Lung (tissue), 12 donors: ENCODE measurements around the gene IL4R. TPM values are rescaled to one million over a fixed set of nuclear protein-coding genes. Genes with fewer than 3 reads are reported as not detected.

ENCODE experiments used
- ATAC-seq: fragments of 200-7000 bp; cut with Tn5 transposase; one replicate; pipeline ENCODE4 v1.9.1; 2020; ENCODE audit warnings: moderate number of reproducible peaks; ENCODE audit not compliant: insufficient read depth, low FRiP score
- DNase-seq, 3 donors: peaks; one replicate each; pipeline ENCODE4 v3.0.0-alpha.2; 2013 to 2017
- H3K27ac ChIP-seq, 2 donors: one replicate each; pipeline ENCODE4 v1.5.1; 2013; ENCODE audit warnings: mild to moderate bottlenecking in 2 of 2, moderate library complexity in 2 of 2, control low read depth in 1 of 2, inconsistent platforms in 1 of 2, low read depth in 1 of 2, low read length in 1 of 2
- H3K27me3 ChIP-seq, 3 donors: one replicate each; pipeline ENCODE4 v1.5.1; 2013; ENCODE audit warnings: low read length in 2 of 3; ENCODE audit not compliant: control insufficient read depth in 3 of 3, insufficient read depth in 3 of 3
- H3K36me3 ChIP-seq, 4 donors: one replicate each; pipeline ENCODE4 v1.5.1; 2013; ENCODE audit warnings: low read length in 4 of 4, mild to moderate bottlenecking in 1 of 4, moderate library complexity in 1 of 4; ENCODE audit not compliant: control insufficient read depth in 4 of 4, insufficient read depth in 4 of 4
- H3K4me1 ChIP-seq, 5 donors: one replicate each; pipeline ENCODE4 v1.5.1; 2013; ENCODE audit warnings: low read length in 5 of 5, mild to moderate bottlenecking in 2 of 5, moderate library complexity in 1 of 5; ENCODE audit not compliant: control insufficient read depth in 5 of 5, insufficient read depth in 5 of 5
- H3K4me3 ChIP-seq: one replicate; pipeline ENCODE4 v1.5.1; 2013; ENCODE audit warnings: mild to moderate bottlenecking, control low read depth, moderate library complexity
- H3K9ac ChIP-seq, 2 donors: one replicate each; pipeline ENCODE4 v1.5.1; 2013; ENCODE audit warnings: low read length in 2 of 2, control low read depth in 1 of 2; ENCODE audit not compliant: insufficient read depth in 1 of 2
- H3K9me3 ChIP-seq, 4 donors: one replicate each; pipeline ENCODE4 v1.5.1; 2013; ENCODE audit warnings: low read length in 3 of 4, mild to moderate bottlenecking in 1 of 4, moderate library complexity in 1 of 4; ENCODE audit not compliant: control insufficient read depth in 4 of 4, insufficient read depth in 3 of 4
- WGBS, 2 donors: extraction: QIAGEN DNeasy Blood & Tissue Kit; methylation state at CpG; one replicate each; pipeline ENCODE4 v1.1.7; 2013; 5-methylcytosine and 5-hydroxymethylcytosine counted together
- polyA plus RNA-seq, 2 donors: library from polyadenylated mRNA; stranded (reverse); fragments of 200-250 nt; gene quantifications; one replicate each; pipeline ENCODE4 v1.2.1, GENCODE V29; 2013
- total RNA-seq, 2 donors: library from RNA; depleted of rRNA in 1 of 2; stranded (reverse); fragments of >200 nt in 1 of 2; gene quantifications; one replicate each; pipeline ENCODE4 v1.2.1, GENCODE V29; 2014 to 2021
- TF ChIP-seq, protein P1 (sequence below): IDR thresholded peaks from 2 replicates; pipeline ENCODE4 v1.5.1; 2012; ENCODE audit warnings: mild to moderate bottlenecking; ENCODE audit errors: control extremely low read depth, extremely low read depth
- donor health status: control.
- donor health status: control.
- donor health status: Bipolar disorder and iron deficiency.
- donor health status: healthy.
- donor health status: DM: yes; HTN: yes; CAD: no.

IL4R gene
- total and polyA plus RNA-seq, 4 donors: 61.3 to 175 (median 114) TPM

DNA sequence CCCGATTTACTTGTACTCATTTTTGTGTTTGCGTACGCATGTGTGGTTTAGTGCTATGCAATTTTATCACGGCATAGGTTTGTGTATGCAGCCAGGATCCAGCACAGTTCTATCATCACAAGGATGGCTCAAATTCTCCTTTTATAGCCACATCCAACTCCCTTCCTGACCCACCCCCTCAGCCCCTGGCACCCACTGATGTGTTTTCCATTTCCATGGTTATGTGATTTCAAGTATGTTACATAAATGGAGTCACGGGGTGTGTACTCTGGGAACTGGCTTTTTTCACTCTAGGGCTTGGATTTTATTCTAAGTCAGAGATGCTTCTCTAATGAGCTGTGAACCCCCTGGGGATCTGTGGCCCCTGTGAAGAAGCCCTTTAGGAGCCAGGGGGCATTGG lies 16.8 kb downstream of the IL4R start:
- peaks cover 2 to 17% (median 5%) of the 10 kb centered on the region in 4 donors for H3K36me3 ChIP-seq
- 52 to 75% methylated on average over 5 of the region's 5 CpGs for WGBS, 2 donors
- H3K9me3 ChIP-seq: no peaks in the 10 kb centered on the region
- peak overlapping the region; percentile 30 to 91 for H3K27ac ChIP-seq
- H3K9ac ChIP-seq: no peak overlapping the region
- DNase-seq (peak; percentile 75 to 80 (median 80)), ATAC-seq (peak; percentile 28)
- H3K27me3 ChIP-seq: no peaks in the 10 kb centered on the region
- H3K4me3 ChIP-seq: no peak overlapping the region
- H3K4me1 ChIP-seq: peaks cover 0 to 34% (median 17%) of the 10 kb centered on the region in 5 donors
- TF ChIP-seq, protein P1, sequence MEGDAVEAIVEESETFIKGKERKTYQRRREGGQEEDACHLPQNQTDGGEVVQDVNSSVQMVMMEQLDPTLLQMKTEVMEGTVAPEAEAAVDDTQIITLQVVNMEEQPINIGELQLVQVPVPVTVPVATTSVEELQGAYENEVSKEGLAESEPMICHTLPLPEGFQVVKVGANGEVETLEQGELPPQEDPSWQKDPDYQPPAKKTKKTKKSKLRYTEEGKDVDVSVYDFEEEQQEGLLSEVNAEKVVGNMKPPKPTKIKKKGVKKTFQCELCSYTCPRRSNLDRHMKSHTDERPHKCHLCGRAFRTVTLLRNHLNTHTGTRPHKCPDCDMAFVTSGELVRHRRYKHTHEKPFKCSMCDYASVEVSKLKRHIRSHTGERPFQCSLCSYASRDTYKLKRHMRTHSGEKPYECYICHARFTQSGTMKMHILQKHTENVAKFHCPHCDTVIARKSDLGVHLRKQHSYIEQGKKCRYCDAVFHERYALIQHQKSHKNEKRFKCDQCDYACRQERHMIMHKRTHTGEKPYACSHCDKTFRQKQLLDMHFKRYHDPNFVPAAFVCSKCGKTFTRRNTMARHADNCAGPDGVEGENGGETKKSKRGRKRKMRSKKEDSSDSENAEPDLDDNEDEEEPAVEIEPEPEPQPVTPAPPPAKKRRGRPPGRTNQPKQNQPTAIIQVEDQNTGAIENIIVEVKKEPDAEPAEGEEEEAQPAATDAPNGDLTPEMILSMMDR: no peak

DNA sequence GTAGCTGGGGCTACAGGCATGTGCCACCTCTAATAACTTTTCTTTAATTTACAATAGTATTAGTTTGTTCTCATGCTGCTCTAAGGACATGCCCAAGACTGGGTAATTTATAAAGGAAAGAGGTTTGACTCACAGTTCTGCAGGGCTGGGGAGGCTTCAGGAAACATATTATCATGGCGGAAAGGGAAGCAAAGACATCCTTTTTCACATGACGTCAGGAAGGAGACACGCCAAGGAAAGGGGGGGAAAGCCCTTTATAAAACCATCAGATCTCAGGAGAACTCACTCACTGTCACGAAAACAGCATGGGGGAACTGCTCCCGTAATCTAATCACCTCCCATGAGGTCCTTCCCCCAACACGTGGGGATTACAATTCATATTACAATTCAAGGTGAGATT lies 18.3 kb downstream of the IL4R start:
- H3K9me3 ChIP-seq: no peaks in the 10 kb centered on the region
- no peak overlapping the region for H3K9ac ChIP-seq
- DNase-seq (no peak), ATAC-seq (no peak)
- peak overlapping the region in 1 of 2 donors; percentile 70 for H3K27ac ChIP-seq
- TF ChIP-seq, protein P1: no peak
- no peaks in the 10 kb centered on the region for H3K27me3 ChIP-seq
- 51 to 57% methylated on average over 6 of the region's 6 CpGs for WGBS, 2 donors
- H3K4me1 ChIP-seq: peaks cover 0 to 26% (median 16%) of the 10 kb centered on the region in 5 donors
- H3K4me3 ChIP-seq: no peak overlapping the region
- peaks cover 2 to 21% (median 5%) of the 10 kb centered on the region in 4 donors for H3K36me3 ChIP-seq

DNA sequence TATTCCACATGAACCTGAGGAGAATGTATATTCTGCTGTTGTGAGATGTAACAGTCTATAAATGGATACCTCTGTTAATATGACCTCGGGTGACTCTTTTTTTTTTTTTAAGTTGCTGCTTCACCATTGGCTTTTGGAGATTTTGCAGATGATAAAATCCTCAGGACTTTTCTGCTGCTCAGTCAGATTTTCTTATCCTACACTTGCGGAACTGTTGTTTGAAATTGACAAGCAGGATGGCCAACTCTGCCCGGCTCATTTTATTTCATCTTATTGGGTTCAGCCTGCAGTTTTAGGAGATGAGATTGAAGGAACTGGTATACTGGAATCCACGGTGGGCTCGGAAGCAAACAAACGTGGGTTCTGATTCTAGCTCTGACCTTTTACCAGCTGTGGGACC lies 19.3 kb downstream of the IL4R start:
- no peak overlapping the region for H3K4me3 ChIP-seq
- no peaks in the 10 kb centered on the region for H3K27me3 ChIP-seq
- no peak for DNase-seq
- no peak overlapping the region for H3K9ac ChIP-seq
- peaks cover 0 to 22% (median 14%) of the 10 kb centered on the region in 5 donors for H3K4me1 ChIP-seq
- H3K36me3 ChIP-seq: peaks cover 2 to 22% (median 5%) of the 10 kb centered on the region in 4 donors
- TF ChIP-seq, protein P1: no peak
- 77 to 92% methylated on average over 6 of the region's 6 CpGs for WGBS, 2 donors
- H3K27ac ChIP-seq: peak overlapping the region in 1 of 2 donors; percentile 80
- no peak for ATAC-seq
- no peaks in the 10 kb centered on the region for H3K9me3 ChIP-seq

DNA sequence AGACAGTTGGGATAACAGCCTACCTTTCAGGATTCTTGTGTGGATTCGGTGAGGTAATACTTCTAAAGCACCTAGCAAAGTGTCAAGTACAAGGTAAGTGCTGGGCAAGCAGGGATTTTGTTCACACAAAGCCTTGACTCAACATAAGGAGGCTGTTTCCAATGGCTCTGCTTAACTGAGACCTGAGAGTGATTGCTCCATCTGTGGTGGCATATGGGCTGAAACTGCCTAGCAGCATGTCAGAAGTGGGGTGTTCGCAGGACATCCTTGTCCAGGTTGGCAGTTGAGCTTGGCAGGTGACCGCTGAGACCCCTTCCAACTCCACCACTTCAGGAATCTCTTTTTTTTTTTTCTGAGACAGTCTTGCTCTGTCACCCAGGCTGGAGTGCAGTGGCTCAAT lies 19.8 kb downstream of the IL4R start:
- Histone ChIP-seq H3K9ac (no peak overlapping the region), H3K27me3 (no peaks in the 10 kb centered on the region), H3K4me1 (peaks cover 0 to 22% (median 14%) of the 10 kb centered on the region in 5 donors), H3K36me3 (peaks cover 2 to 23% (median 6%) of the 10 kb centered on the region in 4 donors), H3K9me3 (no peaks in the 10 kb centered on the region), H3K27ac (peak overlapping the region in 1 of 2 donors; percentile 80), H3K4me3 (no peak overlapping the region)
- no peak for DNase-seq
- TF ChIP-seq, protein P1: no peak
- WGBS, 2 donors: 73 to 92% methylated on average over 3 of the region's 3 CpGs
- no peak for ATAC-seq
